ENCODE data around the gene TMEM178B. TPM values are rescaled to one million over a fixed set of nuclear protein-coding genes. Genes with fewer than 3 reads are reported as not detected.

TMEM178B gene
- total and polyA plus RNA-seq, 9 of the 15 experiments (the other 6 are each of a cell fraction or from before 2014, with no cell fraction given) = under 0.01 to 0.03 (median 0.01) TPM; not detected in 5

DNA sequence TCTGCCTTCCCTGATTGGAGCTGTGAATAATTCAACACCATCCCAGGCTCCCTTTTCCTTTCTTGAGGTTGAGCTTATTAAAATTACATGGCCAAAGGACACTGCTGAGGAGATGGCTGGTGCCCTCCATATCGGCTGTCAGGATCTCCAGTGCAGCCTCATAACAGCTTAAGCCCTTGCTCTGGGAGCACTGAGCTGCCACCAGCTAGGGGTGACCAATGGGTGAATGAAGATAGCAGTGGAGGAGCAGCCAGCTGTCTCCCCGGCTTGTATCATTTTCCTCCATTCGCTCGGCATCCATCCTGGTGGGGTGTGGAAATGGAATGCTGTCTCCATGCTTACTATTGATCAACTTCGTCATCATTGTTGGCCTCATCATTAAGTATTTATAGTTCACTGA is 154.6 kb downstream of the TMEM178B start:
- Histone ChIP-seq H3K9me3 (replicated peaks; ENCODE audit: control insufficient read depth, insufficient read depth, low read depth, low read length) (no peaks in the 10 kb centered on the region), H3K79me2 (ENCODE audit: control insufficient read depth, insufficient read depth, low read length) (no peaks in the 10 kb centered on the region), H2AFZ (ENCODE audit: low read depth, low read length) (no peak overlapping the region), H3K27ac (ENCODE audit: extremely low read depth, low read depth, low read length) (no peak overlapping the region), H4K20me1 (replicated peaks; ENCODE audit: control insufficient read depth, insufficient read depth, low read length) (no peaks in the 10 kb centered on the region), H3K4me1 (replicated peaks in 1 of 2; ENCODE audit: control insufficient read depth in 2 of 2, insufficient read depth in 2 of 2, low read length in 2 of 2) (no peaks in the 10 kb centered on the region), H3K9ac (ENCODE audit: insufficient read depth in 1 of 2, low read depth in 2 of 2, low read length in 2 of 2) (no peak overlapping the region), H3K36me3 (ENCODE audit: control insufficient read depth, insufficient read depth, low read length) (no peaks in the 10 kb centered on the region), H3K4me3 (no peak overlapping the region), H3K4me2 (ENCODE audit: insufficient read depth, low read length) (no peak overlapping the region), H3K27me3 (ENCODE audit: control insufficient read depth in 2 of 2, insufficient read depth in 2 of 2, low read length in 2 of 2) (peaks cover 0 to 11% of the 10 kb centered on the region in 2 experiments; a peak in 1 of 5 replicates), H3K9me1 (ENCODE audit: control insufficient read depth, insufficient read depth, low read length) (no peaks in the 10 kb centered on the region)
- ChIA-PET POLR2A (interaction anchor here (1.0 kb wide), 1 partner anchor 10 kb away, joined by 4 read pairs; no protein-coding TSS in a partner anchor), CTCF (ENCODE audit: low intra/inter-chr PET ratio) (no interaction called here)
- TF ChIP-seq SMAD1 (IDR thresholded peaks at IDR 0.05; ENCODE audit: low read depth, low read length, partially characterized antibody) (no peak), TBL1XR1 (IDR thresholded peaks at IDR 0.05; ENCODE audit: low read length in 2 of 2) (no peak), OTX1 (CRISPR knock-in tag; IDR thresholded peaks at IDR 0.05) (no peak), ZNF551 (CRISPR knock-in tag; IDR thresholded peaks at IDR 0.05) (no peak), PPARD (CRISPR knock-in tag; IDR thresholded peaks at IDR 0.05) (no peak), ZNF830 (CRISPR knock-in tag; IDR thresholded peaks at IDR 0.05) (no peak), TBP (optimal IDR thresholded peaks at IDR 0.05; ENCODE audit: low read depth, low read length) (no peak), ZNF740 (CRISPR knock-in tag; IDR thresholded peaks at IDR 0.05) (no peak), ZNF740 (tag; IDR thresholded peaks at IDR 0.05) (no peak)
- TF ChIP-seq, protein P1, sequence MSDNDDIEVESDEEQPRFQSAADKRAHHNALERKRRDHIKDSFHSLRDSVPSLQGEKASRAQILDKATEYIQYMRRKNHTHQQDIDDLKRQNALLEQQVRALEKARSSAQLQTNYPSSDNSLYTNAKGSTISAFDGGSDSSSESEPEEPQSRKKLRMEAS (CRISPR knock-in tag; IDR thresholded peaks at IDR 0.05) = no peak
- TF ChIP-seq, protein P2, sequence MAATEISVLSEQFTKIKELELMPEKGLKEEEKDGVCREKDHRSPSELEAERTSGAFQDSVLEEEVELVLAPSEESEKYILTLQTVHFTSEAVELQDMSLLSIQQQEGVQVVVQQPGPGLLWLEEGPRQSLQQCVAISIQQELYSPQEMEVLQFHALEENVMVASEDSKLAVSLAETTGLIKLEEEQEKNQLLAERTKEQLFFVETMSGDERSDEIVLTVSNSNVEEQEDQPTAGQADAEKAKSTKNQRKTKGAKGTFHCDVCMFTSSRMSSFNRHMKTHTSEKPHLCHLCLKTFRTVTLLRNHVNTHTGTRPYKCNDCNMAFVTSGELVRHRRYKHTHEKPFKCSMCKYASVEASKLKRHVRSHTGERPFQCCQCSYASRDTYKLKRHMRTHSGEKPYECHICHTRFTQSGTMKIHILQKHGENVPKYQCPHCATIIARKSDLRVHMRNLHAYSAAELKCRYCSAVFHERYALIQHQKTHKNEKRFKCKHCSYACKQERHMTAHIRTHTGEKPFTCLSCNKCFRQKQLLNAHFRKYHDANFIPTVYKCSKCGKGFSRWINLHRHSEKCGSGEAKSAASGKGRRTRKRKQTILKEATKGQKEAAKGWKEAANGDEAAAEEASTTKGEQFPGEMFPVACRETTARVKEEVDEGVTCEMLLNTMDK (IDR thresholded peaks at IDR 0.05; ENCODE audit: borderline replicate concordance, insufficient read depth, low read depth, low read length, poor library complexity, severe bottlenecking) = no peak
- DNase-seq (ENCODE audit: extremely low read depth in 1 of 4, low spot score in 3 of 4) = no peak
- BruUV-seq (replicated peaks) = no TSS peak
- WGBS (ENCODE audit: insufficient coverage, low coverage, missing lambda C conversion rate) = 2% methylated on average over 5 of the region's 5 CpGs
- in situ Hi-C loops (cut with MboI) (no loop called here), intact Hi-C loops (cut with micrococcal nuclease) (no loop called here)
- no peak for ATAC-seq
- no peak for FAIRE-seq
